CD4-positive, CD25-positive, alpha-beta regulatory T cell (primary cell): ENCODE results near the gene ZKSCAN5. TPM values are rescaled to one million over a fixed set of nuclear protein-coding genes. Genes with fewer than 3 reads are reported as not detected.
A peak's percentile ranks its signal among the peaks of the same experiment; 100 is the strongest.

Source experiments
- ATAC-seq, 2 donors: fragments of 150-1000 bp; cut with Tn5 transposase; one replicate each; pipeline ENCODE4 v1.10.0; 2021; ENCODE audit warnings: low read depth in 2 of 2, moderate number of reproducible peaks in 2 of 2, moderate library complexity in 1 of 2
- DNase-seq, 3 donors: peaks; one replicate each; pipeline versions ENCODE4 v3.0.0 to v3.0.0-alpha.2; 2012 to 2022; ENCODE audit warnings: mixed read lengths in 1 of 3
- H3K27ac ChIP-seq: one replicate; pipeline ENCODE4 v1.7.0; 2013; ENCODE audit warnings: mild to moderate bottlenecking, low read length; ENCODE audit not compliant: insufficient read depth, poor library complexity, severe bottlenecking
- H3K27me3 ChIP-seq: one replicate; pipeline ENCODE4 v1.7.0; 2013; ENCODE audit warnings: low read length; ENCODE audit not compliant: control insufficient read depth, insufficient read depth
- H3K36me3 ChIP-seq: one replicate; pipeline ENCODE4 v1.7.0; 2013; ENCODE audit warnings: mild to moderate bottlenecking, low read length, moderate library complexity; ENCODE audit not compliant: control insufficient read depth, insufficient read depth
- H3K4me1 ChIP-seq: 2 replicates; pipeline ENCODE4 v1.7.0; 2013; ENCODE audit warnings: mild to moderate bottlenecking, low read length; ENCODE audit not compliant: insufficient read depth, control insufficient read depth, poor library complexity, severe bottlenecking
- H3K4me3 ChIP-seq: one replicate; pipeline ENCODE4 v1.7.0; 2013; ENCODE audit warnings: low read depth, mild to moderate bottlenecking, low read length, moderate library complexity
- H3K9me3 ChIP-seq, 2 experiments: 1 replicate in 1 of 2; 2 replicates in 1 of 2; pipeline ENCODE4 v1.7.0; 2013; ENCODE audit warnings: low read length in 2 of 2, mild to moderate bottlenecking in 1 of 2, moderate library complexity in 1 of 2; ENCODE audit not compliant: control insufficient read depth in 2 of 2
- H3K27ac Mint-ChIP-seq, 3 donors: one replicate each; pipeline ENCODE4 v1.8.0; 2020 to 2022; ENCODE audit warnings: mild to moderate bottlenecking in 3 of 3, mixed read lengths in 3 of 3, moderate library complexity in 2 of 3
- H3K27me3 Mint-ChIP-seq: one replicate; pipeline ENCODE4 v1.8.0; 2022; ENCODE audit warnings: mild to moderate bottlenecking, mixed read lengths
- H3K36me3 Mint-ChIP-seq: one replicate; pipeline ENCODE4 v1.8.0; 2020; ENCODE audit warnings: mixed read lengths
- H3K4me1 Mint-ChIP-seq, 4 donors: one replicate each; pipeline ENCODE4 v1.8.0; 2020 to 2022; ENCODE audit warnings: mixed read lengths in 4 of 4, mild to moderate bottlenecking in 1 of 4
- H3K4me3 Mint-ChIP-seq, 4 donors: one replicate each; pipeline ENCODE4 v1.8.0; 2020 to 2022; ENCODE audit warnings: mild to moderate bottlenecking in 4 of 4, mixed read lengths in 4 of 4, moderate library complexity in 3 of 4
- H3K9me3 Mint-ChIP-seq, 7 donors: one replicate each; pipeline ENCODE4 v1.8.0; 2020 to 2022; ENCODE audit warnings: mixed read lengths in 7 of 7, mild to moderate bottlenecking in 3 of 7, moderate library complexity in 2 of 7
- polyA plus RNA-seq, 4 donors: library from polyadenylated mRNA; unstranded; fragments of 300-500 nt; fragmentation: Illumina TruSeq; gene quantifications; one replicate each; pipeline ENCODE4 v1.2.3, GENCODE V29; 2021
- total RNA-seq: library from RNA; stranded (reverse); gene quantifications from one replicate; pipeline ENCODE4 v1.2.3, GENCODE V29; 2022

ZKSCAN5 gene
- total and polyA plus RNA-seq, 5 donors from 2014 or later: 2.8 to 5.8 (median 4.2) TPM

GRCh38 chr7:99478464-99479440 lies 25.7 kb upstream of the ZKSCAN5 start:
- DNase-seq (no peak), ATAC-seq (no peak)
- Histone ChIP-seq H3K9me3 (no peaks in the 10 kb centered on the region), H3K36me3 (peaks cover 5% of the 10 kb centered on the region), H3K4me3 (no peak overlapping the region), H3K27me3 (no peaks in the 10 kb centered on the region), H3K27ac (no peak overlapping the region), H3K4me1 (peaks cover 13% of the 10 kb centered on the region)
- Mint-ChIP-seq H3K9me3 (peaks cover 0 to 1% (median 0%) of the 10 kb centered on the region in 7 donors), H3K36me3 (peaks cover 8% of the 10 kb centered on the region), H3K4me3 (peak overlapping the region in 2 of 4 donors; percentile 52 to 67), H3K27ac (peak overlapping the region; percentile 52 to 81 (median 76)), H3K27me3 (no peaks in the 10 kb centered on the region), H3K4me1 (peaks cover 5 to 42% (median 19%) of the 10 kb centered on the region in 4 donors)

DNA sequence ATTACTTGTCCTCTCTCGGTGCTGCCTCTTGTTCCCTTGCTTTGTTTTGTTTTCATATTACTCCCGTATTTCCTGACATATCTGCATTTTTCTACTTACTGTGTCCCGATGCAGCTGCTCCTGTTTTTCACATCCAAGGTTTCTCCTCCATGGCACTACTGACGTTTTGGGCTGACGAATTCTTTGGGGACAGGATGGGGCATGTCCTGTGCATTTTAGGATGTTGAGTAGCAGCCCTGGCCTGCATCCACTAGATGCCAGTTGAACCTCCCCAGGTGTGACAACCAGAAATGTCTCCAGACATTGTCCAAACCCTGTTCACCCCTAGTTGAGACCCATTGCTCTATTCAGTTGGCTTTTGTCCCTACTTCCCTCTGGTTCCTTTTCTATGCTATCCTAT lies 19.4 kb upstream of the ZKSCAN5 start:
- Mint-ChIP-seq H3K27me3 (no peaks in the 10 kb centered on the region), H3K27ac (peak overlapping the region in 2 of 3 donors; percentile 6 to 60), H3K36me3 (peaks cover 23% of the 10 kb centered on the region), H3K4me3 (no peak overlapping the region), H3K9me3 (peaks cover 0 to 1% (median 0%) of the 10 kb centered on the region in 7 donors), H3K4me1 (peaks cover 0 to 9% (median 5%) of the 10 kb centered on the region in 4 donors)
- H3K36me3 ChIP-seq: peaks cover 18% of the 10 kb centered on the region
- H3K27me3 ChIP-seq: no peaks in the 10 kb centered on the region
- no peak overlapping the region for H3K4me3 ChIP-seq
- DNase-seq (no peak), ATAC-seq (no peak)
- no peak overlapping the region for H3K27ac ChIP-seq
- no peaks in the 10 kb centered on the region for H3K9me3 ChIP-seq
- no peaks in the 10 kb centered on the region for H3K4me1 ChIP-seq

DNA sequence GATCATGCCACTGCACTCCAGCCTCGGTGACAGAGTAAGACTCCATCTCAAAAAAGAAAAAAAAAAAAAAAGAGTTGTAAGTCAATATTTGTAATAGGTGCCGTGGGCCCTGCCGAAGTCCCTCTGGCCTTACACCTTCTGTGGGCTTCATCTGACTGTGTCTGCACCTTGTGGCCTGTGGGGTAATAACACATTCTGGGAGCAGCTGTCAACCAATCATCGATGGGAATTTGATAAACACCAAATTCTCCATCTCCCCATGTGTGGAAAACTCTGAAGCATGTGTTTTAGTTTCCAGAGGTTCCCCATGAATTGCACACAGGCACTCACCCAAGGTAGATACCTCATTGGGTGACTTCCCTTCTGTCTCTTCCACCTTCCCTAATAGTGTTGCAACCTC lies 15.2 kb upstream of the ZKSCAN5 start:
- Histone ChIP-seq H3K27ac (no peak overlapping the region), H3K4me3 (no peak overlapping the region), H3K9me3 (peaks cover 13 to 16% of the 10 kb centered on the region in 2 experiments), H3K27me3 (no peaks in the 10 kb centered on the region), H3K4me1 (no peaks in the 10 kb centered on the region), H3K36me3 (peaks cover 29% of the 10 kb centered on the region)
- ATAC-seq (no peak), DNase-seq (no peak)
- no peak overlapping the region for H3K27ac Mint-ChIP-seq
- H3K27me3 Mint-ChIP-seq: peaks cover under 1% of the 10 kb centered on the region
- peaks cover 0 to 16% (median 3%) of the 10 kb centered on the region in 7 donors for H3K9me3 Mint-ChIP-seq
- H3K4me1 Mint-ChIP-seq: peaks cover 4 to 14% (median 8%) of the 10 kb centered on the region in 4 donors
- peaks cover 45% of the 10 kb centered on the region for H3K36me3 Mint-ChIP-seq
- no peak overlapping the region for H3K4me3 Mint-ChIP-seq

DNA sequence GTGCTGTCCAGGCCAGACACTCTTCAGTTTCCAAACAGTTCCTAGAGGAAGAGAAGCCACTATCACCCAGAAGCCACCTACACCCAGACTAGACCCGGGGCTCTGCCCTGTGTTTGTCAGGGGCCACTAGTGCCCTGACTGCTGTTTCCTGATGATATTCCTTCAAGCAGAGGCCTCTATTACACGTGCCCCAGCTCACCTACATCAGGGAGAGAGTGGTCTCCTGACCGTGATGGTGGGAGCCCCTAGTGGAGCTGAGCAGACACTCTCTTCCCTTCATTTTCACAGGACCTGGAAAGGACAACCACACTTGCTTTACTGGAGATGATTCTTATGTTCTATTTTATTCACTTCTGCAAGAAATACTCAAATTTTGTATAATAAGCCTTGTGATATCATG lies 13.6 kb upstream of the ZKSCAN5 start:
- Mint-ChIP-seq H3K36me3 (peaks cover 40% of the 10 kb centered on the region), H3K4me3 (peak overlapping the region in 1 of 4 donors; percentile 14), H3K4me1 (peaks cover 4 to 12% (median 8%) of the 10 kb centered on the region in 4 donors), H3K9me3 (peaks cover 0 to 18% (median 5%) of the 10 kb centered on the region in 7 donors), H3K27me3 (peaks cover 4% of the 10 kb centered on the region), H3K27ac (no peak overlapping the region)
- no peaks in the 10 kb centered on the region for H3K27me3 ChIP-seq
- H3K9me3 ChIP-seq: peaks cover 17 to 22% of the 10 kb centered on the region in 2 experiments
- DNase-seq (no peak), ATAC-seq (no peak)
- no peaks in the 10 kb centered on the region for H3K4me1 ChIP-seq
- peaks cover 41% of the 10 kb centered on the region for H3K36me3 ChIP-seq
- H3K4me3 ChIP-seq: no peak overlapping the region
- no peak overlapping the region for H3K27ac ChIP-seq

DNA sequence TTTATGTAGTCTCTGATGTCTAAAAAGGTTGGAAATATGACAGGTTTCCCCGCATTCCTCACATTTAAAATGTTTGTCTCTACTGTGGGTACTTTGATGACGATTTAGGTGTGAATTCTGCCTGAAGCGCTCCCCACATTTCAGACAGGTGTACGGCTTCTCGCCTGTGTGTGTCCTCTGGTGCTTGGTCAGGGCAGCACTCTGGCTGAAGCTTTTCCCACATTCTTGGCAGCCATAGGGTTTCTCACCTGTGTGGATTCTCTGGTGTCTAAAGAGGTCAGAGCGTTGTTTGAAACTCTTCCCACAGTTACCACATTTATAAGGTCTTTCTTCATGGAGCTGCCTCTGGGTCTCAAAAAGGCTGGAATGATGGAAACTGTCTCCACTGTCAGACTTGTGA lies 10.6 kb upstream of the ZKSCAN5 start:
- H3K4me3 ChIP-seq: no peak overlapping the region
- H3K27me3 Mint-ChIP-seq: peaks cover 4% of the 10 kb centered on the region
- H3K4me1 Mint-ChIP-seq: peaks cover 10 to 29% (median 16%) of the 10 kb centered on the region in 4 donors
- no peak overlapping the region for H3K27ac Mint-ChIP-seq
- no peaks in the 10 kb centered on the region for H3K27me3 ChIP-seq
- H3K9me3 Mint-ChIP-seq: peaks cover 0 to 18% (median 5%) of the 10 kb centered on the region in 7 donors
- H3K36me3 Mint-ChIP-seq: peaks cover 52% of the 10 kb centered on the region
- H3K4me1 ChIP-seq: peaks cover 17% of the 10 kb centered on the region
- H3K36me3 ChIP-seq: peaks cover 60% of the 10 kb centered on the region
- H3K9me3 ChIP-seq: peaks cover 17 to 22% of the 10 kb centered on the region in 2 experiments
- H3K4me3 Mint-ChIP-seq: peak overlapping the region in 1 of 4 donors; percentile 38
- DNase-seq: no peak
- no peak overlapping the region for H3K27ac ChIP-seq
- no peak for ATAC-seq

GRCh38 chr7:99497766-99498545 lies 6.5 kb upstream of the ZKSCAN5 start:
- DNase-seq: no peak
- ATAC-seq: no peak
- H3K4me1 Mint-ChIP-seq: peaks cover 6 to 40% (median 21%) of the 10 kb centered on the region in 4 donors
- peak overlapping the region; percentile 96 to 100 (median 98) for H3K4me3 Mint-ChIP-seq
- Histone ChIP-seq H3K4me3 (peak overlapping the region; percentile 90), H3K36me3 (peaks cover 52% of the 10 kb centered on the region), H3K4me1 (peaks cover 33% of the 10 kb centered on the region), H3K27me3 (no peaks in the 10 kb centered on the region), H3K27ac (peak overlapping the region; percentile 98), H3K9me3 (peaks cover 14 to 19% of the 10 kb centered on the region in 2 experiments)
- peaks cover 4% of the 10 kb centered on the region for H3K27me3 Mint-ChIP-seq
- peaks cover 37% of the 10 kb centered on the region for H3K36me3 Mint-ChIP-seq
- H3K9me3 Mint-ChIP-seq: peaks cover 0 to 15% (median 3%) of the 10 kb centered on the region in 7 donors
- peak overlapping the region; percentile 38 to 99 (median 77) for H3K27ac Mint-ChIP-seq

GRCh38 chr7:99498546-99498944 lies 5.9 kb upstream of the ZKSCAN5 start:
- Mint-ChIP-seq H3K27ac (peak overlapping the region; percentile 77 to 99 (median 97)), H3K36me3 (peaks cover 31% of the 10 kb centered on the region), H3K9me3 (peaks cover 0 to 9% (median 2%) of the 10 kb centered on the region in 7 donors), H3K27me3 (peaks cover 4% of the 10 kb centered on the region), H3K4me3 (peak overlapping the region; percentile 96 to 100 (median 98)), H3K4me1 (peaks cover 6 to 39% (median 20%) of the 10 kb centered on the region in 4 donors)
- Histone ChIP-seq H3K4me3 (peak overlapping the region; percentile 90), H3K27me3 (no peaks in the 10 kb centered on the region), H3K9me3 (peaks cover 10 to 13% of the 10 kb centered on the region in 2 experiments), H3K36me3 (peaks cover 46% of the 10 kb centered on the region), H3K4me1 (peaks cover 33% of the 10 kb centered on the region), H3K27ac (peak overlapping the region; percentile 98)
- no peak for DNase-seq
- ATAC-seq: no peak
